HEK293 (cell line): ENCODE measurements around the gene HES2.
"Not testable (repeated sequence)": the region's sequence is repeated elsewhere in the genome, so short reads cannot be mapped to it uniquely, and the experiment has no call there.

Experiments used
- CTCF ChIA-PET: fragments of 350-600 bp; formaldehyde crosslinking; extraction: SDS; loops from one replicate; lab custom pipeline; 2021; ENCODE audit warnings: antibody characterized with exemption; lab: Yijun Ruan, JAX
- POLR2A ChIA-PET: fragments of 300-600 bp; formaldehyde crosslinking; extraction: SDS; loops from one replicate; lab custom pipeline; 2020; ENCODE audit warnings: antibody characterized with exemption, inconsistent platforms; lab: Yijun Ruan, JAX
- H3K27ac ChIP-seq: fragments of 200-500 bp; sonication (Bioruptor generic); 2 replicates; pipeline ENCODE4 v1.5.1; 2014; ENCODE audit warnings: low read depth, low read length, control low read depth, inconsistent platforms; ENCODE audit errors: extremely low read depth
- H3K36me3 ChIP-seq, 2 experiments: fragments of 200-500 bp in 1 of 2; sonication (Bioruptor generic) in 1 of 2; 1 replicate in 1 of 2; 2 replicates in 1 of 2; pipeline ENCODE4 v1.5.1; 2014 to 2017; ENCODE audit warnings: inconsistent platforms in 2 of 2, low read length in 2 of 2; ENCODE audit not compliant: control insufficient read depth in 2 of 2, insufficient read depth in 1 of 2
- H3K4me1 ChIP-seq: fragments of 200-500 bp; sonication (Bioruptor generic); 2 replicates; pipeline ENCODE4 v1.5.1; 2014; ENCODE audit warnings: mild to moderate bottlenecking, low read length, inconsistent platforms; ENCODE audit not compliant: control insufficient read depth, insufficient read depth
- H3K4me3 ChIP-seq: 2 replicates; pipeline ENCODE4 v1.5.1; 2011; ENCODE audit warnings: low read depth, mild to moderate bottlenecking, control low read depth, low read length, moderate library complexity
- H3K9me3 ChIP-seq: fragments of 200-500 bp; sonication (Bioruptor generic); 2 replicates; pipeline ENCODE4 v1.5.1; 2014; ENCODE audit warnings: low read depth, low read length, inconsistent platforms; ENCODE audit not compliant: control insufficient read depth, insufficient read depth
- CTCF ChIP-seq: fragments of 450-650 bp; formaldehyde crosslinking; IDR thresholded peaks from 2 replicates; pipeline ENCODE4 v1.5.1; 2016; ENCODE audit warnings: missing biosample characterization, missing genetic modification characterization
- GLIS2 ChIP-seq: fragments of 450-650 bp; formaldehyde crosslinking; IDR thresholded peaks from 2 replicates; pipeline ENCODE4 v1.5.1; 2016; ENCODE audit warnings: missing biosample characterization, missing genetic modification characterization
- HOXC10 ChIP-seq: sonication (generic); formaldehyde crosslinking; IDR thresholded peaks from 2 replicates; pipeline ENCODE4 v1.8.1; 2023; ENCODE audit warnings: mild to moderate bottlenecking, missing genetic modification reagents
- PATZ1 ChIP-seq: fragments of 450-650 bp; formaldehyde crosslinking; IDR thresholded peaks from 2 replicates; pipeline ENCODE4 v1.5.1; 2016; ENCODE audit warnings: missing biosample characterization, missing genetic modification characterization
- ZBTB11 ChIP-seq: fragments of 450-650 bp; formaldehyde crosslinking; conservative IDR thresholded peaks from 2 replicates; pipeline ENCODE4 v1.5.1; 2016; ENCODE audit warnings: low read depth, missing biosample characterization, missing genetic modification characterization
- ZBTB8A ChIP-seq: fragments of 450-650 bp; formaldehyde crosslinking; IDR thresholded peaks from 2 replicates; pipeline ENCODE4 v1.5.1; 2016; ENCODE audit warnings: missing biosample characterization, missing genetic modification characterization
- ZFP69B ChIP-seq: fragments of 450-650 bp; formaldehyde crosslinking; IDR thresholded peaks from 2 replicates; pipeline ENCODE4 v1.5.1; 2016; ENCODE audit warnings: missing biosample characterization, missing genetic modification characterization
- ZNF341 ChIP-seq: fragments of 450-650 bp; formaldehyde crosslinking; IDR thresholded peaks from 2 replicates; pipeline ENCODE4; 2016; ENCODE audit warnings: low read depth, missing biosample characterization, missing genetic modification characterization
- ZNF473 ChIP-seq: fragments of 450-650 bp; formaldehyde crosslinking; IDR thresholded peaks from 2 replicates; pipeline ENCODE4 v1.5.1; 2017; ENCODE audit warnings: missing biosample characterization, missing genetic modification characterization
- ZNF548 ChIP-seq: fragments of 450-650 bp; formaldehyde crosslinking; IDR thresholded peaks from 2 replicates; pipeline ENCODE4 v1.5.1; 2016; ENCODE audit warnings: missing biosample characterization, missing genetic modification characterization
- ZSCAN18 ChIP-seq: fragments of 450-650 bp; formaldehyde crosslinking; IDR thresholded peaks from 2 replicates; pipeline ENCODE4 v1.5.1; 2016; ENCODE audit warnings: missing biosample characterization, missing genetic modification characterization

Gene HES2

GRCh38 chr1:6397844-6398441 is 21.8 kb downstream of the HES2 start (continued):
- TF ChIP-seq ZSCAN18 (tag by site-specific recombination) = no peak

- CTCF ChIA-PET = interaction anchor here (0.5 to 6.1 kb wide), 7 partner anchors 8 to 150 kb away, joined by 3 to 77 read pairs (median 4); no protein-coding TSS in a partner anchor
- Histone ChIP-seq H3K36me3 (no peaks in the 10 kb centered on the region), H3K4me3 (no peak overlapping the region), H3K27ac (no peak overlapping the region), H3K4me1 (peaks cover 4% of the 10 kb centered on the region; the same call in 1 of the 2 replicates), H3K9me3 (no peaks in the 10 kb centered on the region)
- POLR2A ChIA-PET = no interaction called here
- TF ChIP-seq HOXC10 (CRISPR knock-in tag) (no peak), CTCF (peak; percentile 67)
Observed at GRCh38 chr1:6396998-6397397, 22.7 kb downstream of the HES2 start.

- H3K4me1 ChIP-seq, H3K4me3 ChIP-seq, H3K36me3 ChIP-seq, H3K9me3 ChIP-seq, POLR2A ChIA-PET, H3K27ac ChIP-seq: not testable (repeated sequence)
- peak; percentile 52 for TF ChIP-seq ZBTB8A
- CTCF ChIA-PET = interaction anchor here (0.7 to 6.1 kb wide), 5 partner anchors 15 to 157 kb away, joined by 3 to 77 read pairs (median 4); no protein-coding TSS in a partner anchor
Observed at GRCh38 chr1:6395781-6396244, 23.9 kb downstream of the HES2 start.

GRCh38 chr1:6395130-6395529 is 24.6 kb downstream of the HES2 start:
- not testable (repeated sequence) for H3K4me3 ChIP-seq, H3K9me3 ChIP-seq, H3K27ac ChIP-seq, H3K36me3 ChIP-seq, H3K4me1 ChIP-seq
- ChIA-PET CTCF (interaction anchor here (0.6 to 6.1 kb wide), 7 partner anchors 10 to 157 kb away, joined by 3 to 77 read pairs (median 4); no protein-coding TSS in a partner anchor), POLR2A (interaction anchor here (1.3 kb wide), 1 partner anchor 28 kb away, joined by 3 read pairs; no protein-coding TSS in a partner anchor)

GRCh38 chr1:6393400-6394187 is 26.1 kb downstream of the HES2 start, which contains the start of gene ACOT7:
Gene ACOT7 (minus strand): TSS chr1:6393767. CDS start chr1:6393399, 368 bp downstream.
- Histone ChIP-seq H3K4me1 (peaks cover 8% of the 10 kb centered on the region; the same call in 1 of the 2 replicates), H3K9me3 (no peaks in the 10 kb centered on the region), H3K36me3 (peaks cover 0 to 9% of the 10 kb centered on the region in 2 experiments; a peak in 2 of 3 replicates), H3K4me3 (peak within 1 kb of the TSS; percentile 75), H3K27ac (peak within 1 kb of the TSS; percentile 90)
- POLR2A ChIA-PET = interaction anchor here (1.0 to 2.0 kb wide), 8 partner anchors 9 to 187 kb away, joined by 3 to 11 read pairs (median 3); partner anchors contain the start of gene RNF207
- CTCF ChIA-PET = interaction anchor here (0.6 to 6.1 kb wide), 8 partner anchors 21 to 93 kb away, joined by 3 to 77 read pairs (median 4); no protein-coding TSS in a partner anchor
- peak; percentile 50; the same call in 1 of the 2 replicates for TF ChIP-seq ZBTB11 (tag by site-specific recombination)
- peak; percentile 84 for TF ChIP-seq PATZ1 (tag by site-specific recombination)
- peak; percentile 66 for TF ChIP-seq ZNF341
- TF ChIP-seq ZNF473 (tag by site-specific recombination) = no peak
- peak; percentile 31; the same call in 1 of the 2 replicates for TF ChIP-seq ZFP69B
- no peak for TF ChIP-seq ZNF548 (tag by site-specific recombination)
- peak; percentile 52 for TF ChIP-seq GLIS2
